CD4-positive, CD25-positive, alpha-beta regulatory T cell (primary cell): ENCODE data around the gene ITFG1. TPM values are rescaled to one million over a fixed set of nuclear protein-coding genes. Genes with fewer than 3 reads are reported as not detected.
"Not testable (repeated sequence)": the region's sequence is repeated elsewhere in the genome, so short reads cannot be mapped to it uniquely, and the experiment has no call there.

ENCODE experiments used
- ATAC-seq, 2 donors: fragments of 150-1000 bp; cut with Tn5 transposase; one replicate each; pipeline ENCODE4 v1.10.0; 2021; ENCODE audit warnings: low read depth in 2 of 2, moderate number of reproducible peaks in 2 of 2, moderate library complexity in 1 of 2
- DNase-seq, 3 donors: peaks; one replicate each; pipeline versions ENCODE4 v3.0.0 to v3.0.0-alpha.2; 2012 to 2022; ENCODE audit warnings: mixed read lengths in 1 of 3
- H3K27ac ChIP-seq: one replicate; pipeline ENCODE4 v1.7.0; 2013; ENCODE audit warnings: mild to moderate bottlenecking, low read length; ENCODE audit not compliant: insufficient read depth, poor library complexity, severe bottlenecking
- H3K27me3 ChIP-seq: one replicate; pipeline ENCODE4 v1.7.0; 2013; ENCODE audit warnings: low read length; ENCODE audit not compliant: control insufficient read depth, insufficient read depth
- H3K36me3 ChIP-seq: one replicate; pipeline ENCODE4 v1.7.0; 2013; ENCODE audit warnings: mild to moderate bottlenecking, low read length, moderate library complexity; ENCODE audit not compliant: control insufficient read depth, insufficient read depth
- H3K4me1 ChIP-seq: 2 replicates; pipeline ENCODE4 v1.7.0; 2013; ENCODE audit warnings: mild to moderate bottlenecking, low read length; ENCODE audit not compliant: insufficient read depth, control insufficient read depth, poor library complexity, severe bottlenecking
- H3K4me3 ChIP-seq: one replicate; pipeline ENCODE4 v1.7.0; 2013; ENCODE audit warnings: low read depth, mild to moderate bottlenecking, low read length, moderate library complexity
- H3K9me3 ChIP-seq, 2 experiments: 1 replicate in 1 of 2; 2 replicates in 1 of 2; pipeline ENCODE4 v1.7.0; 2013; ENCODE audit warnings: low read length in 2 of 2, mild to moderate bottlenecking in 1 of 2, moderate library complexity in 1 of 2; ENCODE audit not compliant: control insufficient read depth in 2 of 2
- H3K27ac Mint-ChIP-seq, 3 donors: one replicate each; pipeline ENCODE4 v1.8.0; 2020 to 2022; ENCODE audit warnings: mild to moderate bottlenecking in 3 of 3, mixed read lengths in 3 of 3, moderate library complexity in 2 of 3
- H3K27me3 Mint-ChIP-seq: one replicate; pipeline ENCODE4 v1.8.0; 2022; ENCODE audit warnings: mild to moderate bottlenecking, mixed read lengths
- H3K36me3 Mint-ChIP-seq: one replicate; pipeline ENCODE4 v1.8.0; 2020; ENCODE audit warnings: mixed read lengths
- H3K4me1 Mint-ChIP-seq, 4 donors: one replicate each; pipeline ENCODE4 v1.8.0; 2020 to 2022; ENCODE audit warnings: mixed read lengths in 4 of 4, mild to moderate bottlenecking in 1 of 4
- H3K4me3 Mint-ChIP-seq, 4 donors: one replicate each; pipeline ENCODE4 v1.8.0; 2020 to 2022; ENCODE audit warnings: mild to moderate bottlenecking in 4 of 4, mixed read lengths in 4 of 4, moderate library complexity in 3 of 4
- H3K9me3 Mint-ChIP-seq, 7 donors: one replicate each; pipeline ENCODE4 v1.8.0; 2020 to 2022; ENCODE audit warnings: mixed read lengths in 7 of 7, mild to moderate bottlenecking in 3 of 7, moderate library complexity in 2 of 7
- polyA plus RNA-seq, 4 donors: library from polyadenylated mRNA; unstranded; fragments of 300-500 nt; fragmentation: Illumina TruSeq; gene quantifications; one replicate each; pipeline ENCODE4 v1.2.3, GENCODE V29; 2021
- total RNA-seq: library from RNA; stranded (reverse); gene quantifications from one replicate; pipeline ENCODE4 v1.2.3, GENCODE V29; 2022

Gene ITFG1
- total and polyA plus RNA-seq, 5 donors from 2014 or later: 30.1 to 47.6 (median 35.9) TPM

DNA sequence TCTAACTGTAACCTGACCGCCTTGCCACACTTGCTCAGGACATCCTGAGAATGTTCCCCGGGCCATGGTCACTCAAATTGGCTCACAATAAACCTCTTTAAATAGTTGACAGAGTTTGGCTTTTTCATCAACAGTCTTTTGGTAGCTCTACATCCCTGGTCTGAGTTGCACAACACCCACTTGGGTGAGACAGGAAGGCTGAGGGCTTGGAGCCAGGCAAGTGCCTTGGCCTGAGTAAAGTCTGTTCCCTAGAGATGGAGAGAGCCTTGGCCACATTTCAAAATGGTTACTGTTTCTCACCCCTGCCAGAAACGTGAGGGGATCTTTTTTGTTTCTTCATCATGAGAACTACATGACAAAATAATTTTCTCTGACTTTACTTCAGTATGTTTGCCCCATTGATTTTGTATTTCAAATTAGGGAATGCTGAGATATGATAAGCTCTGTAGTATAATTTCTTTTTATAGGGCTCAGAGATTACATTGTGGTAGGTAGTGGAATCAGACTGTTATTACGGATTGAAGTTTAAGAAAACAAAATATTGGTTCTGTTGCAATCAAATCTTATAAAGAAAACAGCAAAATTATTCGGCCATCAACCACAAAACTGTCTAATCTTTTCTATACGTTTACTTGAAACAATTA, 263.2 kb downstream of the ITFG1 start:
- Mint-ChIP-seq H3K4me3 (no peak overlapping the region), H3K27me3 (no peaks in the 10 kb centered on the region), H3K4me1 (no peaks in the 10 kb centered on the region), H3K9me3 (peaks cover 0 to 1% (median 0%) of the 10 kb centered on the region in 7 donors), H3K36me3 (peaks cover 28% of the 10 kb centered on the region), H3K27ac (peak overlapping the region in 1 of 3 donors; percentile 81)
- H3K27ac ChIP-seq: no peak overlapping the region
- no peaks in the 10 kb centered on the region for H3K27me3 ChIP-seq
- ATAC-seq (no peak), DNase-seq (no peak)
- H3K9me3 ChIP-seq: no peaks in the 10 kb centered on the region
- H3K4me3 ChIP-seq: no peak overlapping the region
- no peaks in the 10 kb centered on the region for H3K4me1 ChIP-seq
- H3K36me3 ChIP-seq: no peaks in the 10 kb centered on the region

DNA sequence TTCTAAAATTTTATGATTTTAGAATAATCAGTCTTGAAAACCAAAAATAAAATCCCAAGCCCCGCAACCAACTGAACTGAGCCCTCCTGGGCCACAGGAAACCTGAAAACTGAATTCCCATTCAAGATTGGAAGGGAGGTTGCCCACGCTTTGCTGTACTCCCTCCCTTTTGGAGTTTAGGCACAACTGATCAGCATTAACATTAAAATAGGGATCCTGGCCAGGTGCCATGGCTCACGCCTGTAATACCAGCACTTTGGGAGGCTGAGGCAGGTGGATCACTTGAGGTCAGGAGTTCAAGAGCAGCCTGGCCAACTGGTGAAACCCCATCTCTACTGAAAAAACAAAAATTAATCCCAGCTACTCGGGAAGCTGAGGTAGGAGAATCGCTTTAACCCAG, 264.4 kb downstream of the ITFG1 start:
- Mint-ChIP-seq H3K27me3 (no peaks in the 10 kb centered on the region), H3K36me3 (peaks cover 33% of the 10 kb centered on the region), H3K27ac (no peak overlapping the region), H3K4me3 (no peak overlapping the region), H3K9me3 (peaks cover 0 to 1% (median 0%) of the 10 kb centered on the region in 7 donors), H3K4me1 (no peaks in the 10 kb centered on the region)
- Histone ChIP-seq H3K4me3 (no peak overlapping the region), H3K9me3 (no peaks in the 10 kb centered on the region), H3K4me1 (no peaks in the 10 kb centered on the region), H3K27ac (no peak overlapping the region), H3K27me3 (no peaks in the 10 kb centered on the region), H3K36me3 (no peaks in the 10 kb centered on the region)
- ATAC-seq (no peak), DNase-seq (no peak)

DNA sequence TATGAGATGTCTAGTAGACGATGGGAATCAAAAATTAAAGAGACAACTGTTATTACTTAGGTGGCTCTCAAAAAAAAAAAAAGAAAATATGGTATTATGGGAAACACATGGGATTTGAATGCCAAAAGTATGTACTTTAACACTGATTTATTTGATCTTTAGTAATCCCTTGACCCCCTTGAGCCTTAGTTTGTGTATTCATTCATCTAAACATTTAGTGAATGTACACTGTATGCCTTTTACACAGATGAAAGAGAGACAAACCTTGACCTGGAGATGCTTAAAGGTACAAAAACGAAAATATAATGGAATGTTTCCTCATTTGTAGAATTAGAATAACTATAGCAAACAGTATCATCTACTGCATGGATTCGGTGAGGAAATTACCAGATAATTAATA, 278.5 kb downstream of the ITFG1 start:
- H3K27me3 Mint-ChIP-seq: no peaks in the 10 kb centered on the region
- no peak overlapping the region for H3K27ac Mint-ChIP-seq
- no peak overlapping the region for H3K27ac ChIP-seq
- H3K27me3 ChIP-seq: no peaks in the 10 kb centered on the region
- no peaks in the 10 kb centered on the region for H3K4me1 ChIP-seq
- peaks cover 0 to 4% (median 0%) of the 10 kb centered on the region in 4 donors for H3K4me1 Mint-ChIP-seq
- H3K9me3 ChIP-seq: no peaks in the 10 kb centered on the region
- H3K4me3 ChIP-seq: no peak overlapping the region
- peaks cover 22% of the 10 kb centered on the region for H3K36me3 Mint-ChIP-seq
- no peaks in the 10 kb centered on the region for H3K36me3 ChIP-seq
- DNase-seq (no peak), ATAC-seq (no peak)
- H3K4me3 Mint-ChIP-seq: no peak overlapping the region
- H3K9me3 Mint-ChIP-seq: peaks cover 0 to 3% (median 0%) of the 10 kb centered on the region in 7 donors

DNA sequence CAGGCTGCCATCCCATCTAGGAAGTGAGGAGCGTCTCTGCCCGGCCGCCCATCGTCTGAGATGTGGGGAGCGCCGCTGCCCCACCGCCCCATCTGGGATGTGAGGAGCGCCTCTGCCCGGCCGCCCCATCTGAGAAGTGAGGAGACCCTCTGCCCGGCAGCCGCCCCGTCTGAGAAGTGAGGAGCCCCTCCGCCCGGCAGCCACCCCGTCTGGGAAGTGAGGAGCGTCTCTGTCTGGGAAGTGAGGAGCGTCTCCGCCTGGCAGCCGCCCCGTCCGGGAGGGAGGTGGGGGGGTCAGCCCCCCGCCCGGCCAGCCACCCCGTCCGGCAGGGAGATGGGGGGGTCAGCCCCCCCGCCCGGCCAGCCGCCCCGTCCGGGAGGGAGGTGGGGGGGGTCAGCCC, 279.8 kb downstream of the ITFG1 start:
- H3K27ac Mint-ChIP-seq, H3K9me3 Mint-ChIP-seq, H3K36me3 ChIP-seq, H3K4me1 ChIP-seq, ATAC-seq, H3K27me3 Mint-ChIP-seq, H3K27me3 ChIP-seq, H3K4me3 Mint-ChIP-seq, H3K27ac ChIP-seq, DNase-seq, H3K4me3 ChIP-seq, H3K4me1 Mint-ChIP-seq, H3K9me3 ChIP-seq: not testable (repeated sequence)
- H3K36me3 Mint-ChIP-seq: peaks cover 22% of the 10 kb centered on the region

DNA sequence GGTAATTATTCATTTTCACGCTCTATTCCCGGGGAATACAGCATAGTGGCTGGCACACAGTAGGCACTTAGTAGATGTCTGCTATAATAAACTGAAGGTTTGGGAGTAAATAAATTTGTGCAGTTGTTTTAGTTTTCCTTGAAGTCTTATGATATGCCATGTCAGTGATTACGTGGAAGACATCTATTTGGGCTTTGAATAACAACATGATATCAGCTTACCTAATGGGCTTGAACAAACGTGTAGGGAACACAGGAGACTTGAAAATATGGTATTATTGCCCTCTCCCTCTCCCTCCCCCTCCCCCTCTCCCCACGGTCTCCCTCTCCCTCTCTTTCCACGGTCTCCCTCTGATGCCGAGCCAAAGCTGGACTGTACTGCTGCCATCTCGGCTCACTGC, 280.8 kb downstream of the ITFG1 start:
- Mint-ChIP-seq H3K27me3 (no peaks in the 10 kb centered on the region), H3K9me3 (peaks cover 0 to 3% (median 0%) of the 10 kb centered on the region in 7 donors), H3K27ac (no peak overlapping the region), H3K4me1 (peaks cover 0 to 4% (median 0%) of the 10 kb centered on the region in 4 donors), H3K36me3 (peaks cover 24% of the 10 kb centered on the region), H3K4me3 (no peak overlapping the region)
- Histone ChIP-seq H3K27me3 (no peaks in the 10 kb centered on the region), H3K9me3 (no peaks in the 10 kb centered on the region), H3K27ac (no peak overlapping the region), H3K4me3 (no peak overlapping the region), H3K4me1 (no peaks in the 10 kb centered on the region), H3K36me3 (no peaks in the 10 kb centered on the region)
- ATAC-seq (no peak), DNase-seq (no peak)

DNA sequence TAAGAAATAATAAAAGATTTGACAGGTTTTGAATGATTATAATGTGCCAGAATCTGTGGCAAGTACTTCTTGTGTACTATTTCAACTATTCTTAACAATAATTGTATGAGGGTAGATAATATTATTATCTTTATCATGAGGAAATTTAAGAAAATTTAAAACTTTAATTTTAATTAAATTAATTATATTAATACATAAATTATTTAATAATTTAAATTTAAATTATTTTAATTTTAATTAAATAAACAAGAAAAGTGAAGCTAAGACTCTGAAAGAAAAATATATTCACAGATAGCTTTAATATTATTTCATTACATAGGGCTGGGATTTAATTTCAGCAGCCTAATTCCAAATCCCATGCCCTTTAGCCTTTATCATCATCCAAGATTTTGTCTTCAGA, 285.7 kb downstream of the ITFG1 start:
- Mint-ChIP-seq H3K4me1 (peaks cover 0 to 10% (median 6%) of the 10 kb centered on the region in 4 donors), H3K27me3 (no peaks in the 10 kb centered on the region), H3K27ac (no peak overlapping the region), H3K36me3 (peaks cover 16% of the 10 kb centered on the region), H3K9me3 (peaks cover 0 to 3% (median 0%) of the 10 kb centered on the region in 7 donors), H3K4me3 (no peak overlapping the region)
- H3K9me3 ChIP-seq: no peaks in the 10 kb centered on the region
- H3K4me3 ChIP-seq: no peak overlapping the region
- H3K27me3 ChIP-seq: no peaks in the 10 kb centered on the region
- DNase-seq (no peak), ATAC-seq (no peak)
- no peaks in the 10 kb centered on the region for H3K4me1 ChIP-seq
- no peak overlapping the region for H3K27ac ChIP-seq
- no peaks in the 10 kb centered on the region for H3K36me3 ChIP-seq

DNA sequence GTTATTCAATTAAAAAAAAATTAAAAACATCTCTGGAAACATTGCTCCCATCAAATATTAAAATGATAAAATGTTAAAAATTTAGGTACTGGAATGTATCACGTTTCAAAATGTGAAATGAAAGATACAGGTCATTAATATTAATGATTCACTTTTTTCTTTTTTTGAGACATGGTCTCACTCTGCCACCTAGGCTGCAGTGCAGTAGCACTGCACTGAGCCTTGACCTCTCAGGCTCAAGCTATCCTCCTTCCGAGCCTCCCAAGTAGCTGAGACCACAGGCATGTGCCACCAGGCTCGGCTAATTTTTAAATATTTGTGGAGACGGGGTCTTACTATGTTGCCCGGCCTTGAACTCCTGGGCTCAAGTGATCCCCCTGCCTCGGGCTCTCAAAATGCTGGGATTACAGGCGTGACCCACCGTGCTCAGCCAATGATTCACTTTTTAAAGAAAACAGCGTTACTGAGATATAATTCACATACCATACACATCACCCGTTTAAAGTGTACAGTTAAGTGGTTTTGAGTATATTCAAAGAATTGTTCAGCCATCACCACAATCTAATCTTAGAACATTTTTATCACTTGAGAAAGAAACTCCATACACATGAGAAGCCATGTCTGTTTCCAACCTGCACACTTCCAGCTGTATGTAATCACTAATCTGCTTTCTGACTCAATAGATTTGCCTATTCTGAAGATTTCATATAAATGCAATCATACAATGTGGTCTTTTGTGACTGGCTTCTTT, 298.0 kb downstream of the ITFG1 start:
- Mint-ChIP-seq H3K36me3 (peaks cover 24% of the 10 kb centered on the region), H3K9me3 (no peaks in the 10 kb centered on the region), H3K4me1 (peaks cover 0 to 2% (median 0%) of the 10 kb centered on the region in 4 donors), H3K27ac (no peak overlapping the region), H3K4me3 (no peak overlapping the region), H3K27me3 (no peaks in the 10 kb centered on the region)
- Histone ChIP-seq H3K36me3 (peaks cover 15% of the 10 kb centered on the region), H3K9me3 (no peaks in the 10 kb centered on the region), H3K27me3 (no peaks in the 10 kb centered on the region), H3K4me1 (no peaks in the 10 kb centered on the region), H3K27ac (no peak overlapping the region), H3K4me3 (no peak overlapping the region)
- ATAC-seq (no peak), DNase-seq (no peak)

DNA sequence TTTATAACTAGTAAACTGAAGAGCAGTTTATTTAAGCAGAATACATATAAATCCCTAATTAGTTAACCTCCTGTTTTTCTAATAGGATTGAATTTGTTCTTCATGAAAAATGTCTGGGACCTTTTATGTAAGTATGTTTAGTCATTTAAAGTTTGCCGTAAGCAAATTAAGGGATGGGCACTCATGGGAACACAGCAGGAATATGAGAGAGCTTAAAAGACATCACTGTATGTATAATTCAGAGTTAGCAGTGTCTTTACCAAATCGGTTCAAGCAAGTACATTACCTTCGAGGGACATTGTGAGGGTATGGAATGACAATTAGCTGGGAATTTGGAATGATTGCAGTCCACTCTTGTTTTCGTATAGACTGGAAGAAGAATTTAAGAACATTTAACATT, 299.4 kb downstream of the ITFG1 start:
- H3K9me3 ChIP-seq: no peaks in the 10 kb centered on the region
- Mint-ChIP-seq H3K36me3 (peaks cover 24% of the 10 kb centered on the region), H3K27ac (no peak overlapping the region), H3K27me3 (no peaks in the 10 kb centered on the region), H3K4me3 (no peak overlapping the region), H3K4me1 (no peaks in the 10 kb centered on the region), H3K9me3 (no peaks in the 10 kb centered on the region)
- H3K27me3 ChIP-seq: no peaks in the 10 kb centered on the region
- H3K4me3 ChIP-seq: no peak overlapping the region
- H3K4me1 ChIP-seq: no peaks in the 10 kb centered on the region
- ATAC-seq (no peak), DNase-seq (no peak)
- no peak overlapping the region for H3K27ac ChIP-seq
- peaks cover 29% of the 10 kb centered on the region for H3K36me3 ChIP-seq
